GM10847 (cell line): ENCODE data around the gene CHI3L2.
A peak's percentile ranks its signal among the peaks of the same experiment; 100 is the strongest.

Experiments used
- POLR2A ChIP-seq: IDR thresholded peaks from 2 replicates; pipeline ENCODE4 v1.6.1; 2011; ENCODE audit not compliant: insufficient read length; ENCODE audit errors: extremely low read depth

The CHI3L2 gene

GRCh38 chr1:111212634-111213335 is 14.7 kb upstream of the CHI3L2 start:
- TF ChIP-seq POLR2A: no peak

DNA sequence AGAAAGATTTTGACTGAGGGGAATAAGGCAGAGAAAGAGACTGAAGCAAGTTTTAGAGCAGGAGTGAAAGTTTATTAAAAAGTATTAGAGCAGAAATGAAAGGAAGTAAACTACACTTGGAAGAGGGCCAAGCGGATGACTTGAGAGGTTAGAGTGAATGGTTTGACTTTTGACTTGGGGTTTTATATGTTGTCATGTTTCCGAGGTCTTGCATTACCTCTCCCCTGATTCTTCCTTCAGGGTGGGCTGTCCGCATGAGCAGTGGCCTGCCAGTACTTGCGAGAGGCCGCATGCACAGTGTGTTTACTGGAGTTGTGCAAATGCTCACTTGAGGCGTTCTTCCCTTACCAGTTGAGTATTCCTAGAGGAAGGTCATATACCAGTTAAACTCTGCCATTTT is 14.1 kb upstream of the CHI3L2 start:
- TF ChIP-seq POLR2A: no peak

GRCh38 chr1:111214074-111214801 is 13.3 kb upstream of the CHI3L2 start:
- peak; percentile 11 for TF ChIP-seq POLR2A

GRCh38 chr1:111214884-111215283 is 12.6 kb upstream of the CHI3L2 start:
- no peak for TF ChIP-seq POLR2A

GRCh38 chr1:111216751-111217150 is 10.8 kb upstream of the CHI3L2 start:
- no peak for TF ChIP-seq POLR2A

GRCh38 chr1:111217183-111217910 is 10.2 kb upstream of the CHI3L2 start:
- no peak for TF ChIP-seq POLR2A

- no peak for TF ChIP-seq POLR2A
These were observed 8.6 kb upstream of the CHI3L2 start for GRCh38 chr1:111218701-111219556.

GRCh38 chr1:111219557-111220286 is 7.8 kb upstream of the CHI3L2 start:
- TF ChIP-seq POLR2A: no peak

DNA sequence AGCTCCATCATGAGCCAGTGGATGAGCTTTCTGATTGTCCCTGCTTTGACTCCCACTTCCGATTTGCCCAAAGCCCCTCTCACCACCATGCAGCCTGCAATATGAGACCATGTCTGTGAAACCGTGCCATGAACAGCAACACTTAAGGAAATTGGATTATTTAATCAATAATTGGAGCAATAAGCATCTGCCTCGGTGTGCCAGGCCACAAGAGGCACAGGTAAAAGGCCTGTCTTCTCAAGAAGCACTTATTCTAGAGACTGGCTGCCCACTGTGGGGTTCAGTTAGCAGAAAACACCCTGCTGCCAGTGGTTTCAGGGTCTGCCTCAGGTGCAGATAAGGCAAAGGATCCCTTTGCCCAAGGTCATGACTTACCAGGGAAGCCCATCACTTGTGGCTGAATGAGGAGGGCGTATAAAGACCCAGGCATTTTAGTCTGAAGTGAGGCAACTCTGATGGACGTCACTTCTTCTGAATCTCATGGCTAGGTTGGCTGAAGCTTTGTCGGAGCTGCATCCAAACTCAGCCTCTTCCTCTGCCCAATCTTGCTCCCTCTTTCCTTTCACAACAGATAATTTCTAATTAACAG is 7.1 kb upstream of the CHI3L2 start:
- TF ChIP-seq POLR2A: no peak

DNA sequence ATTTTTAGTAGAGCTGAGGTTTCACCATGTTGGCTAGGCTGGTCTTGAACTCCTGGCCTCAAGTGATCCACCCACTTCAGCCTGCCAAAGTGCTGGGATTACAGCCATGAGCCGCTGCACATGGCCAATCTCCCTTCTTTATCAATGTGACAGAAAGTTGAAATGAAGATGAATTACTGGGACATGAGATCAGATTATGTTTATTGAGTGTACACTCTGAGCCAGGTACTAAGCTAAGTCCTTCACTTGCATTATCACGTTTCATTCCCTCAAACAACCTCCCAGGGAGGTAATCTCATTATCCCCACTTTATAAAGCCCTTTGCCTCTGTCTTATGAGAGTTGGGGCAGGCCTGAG is 6.3 kb upstream of the CHI3L2 start:
- no peak for TF ChIP-seq POLR2A

- no peak for TF ChIP-seq POLR2A
These were observed 5.8 kb upstream of the CHI3L2 start for GRCh38 chr1:111221633-111222291.

GRCh38 chr1:111222308-111223125 is 5.0 kb upstream of the CHI3L2 start:
- no peak for TF ChIP-seq POLR2A
